Fibroblast of pulmonary artery (primary cell): ENCODE measurements around the gene CCDC183.
"Not testable (repeated sequence)": the region's sequence is repeated elsewhere in the genome, so short reads cannot be mapped to it uniquely, and the experiment has no call there.

ENCODE experiments used
- DNase-seq: peaks from one replicate; pipeline ENCODE4 v3.0.0-alpha.2; 2010; ENCODE audit warnings: low read depth
- H3K4me3 ChIP-seq: replicated peaks from 2 replicates; pipeline ENCODE4 v1.5.1; 2011; ENCODE audit warnings: low read depth, mild to moderate bottlenecking, control low read depth, low read length, moderate library complexity
- TF ChIP-seq, protein P1 (sequence below): IDR thresholded peaks from 2 replicates; pipeline ENCODE4 v1.5.1; 2011; ENCODE audit warnings: mild to moderate bottlenecking, control low read depth, low read length, inconsistent platforms; ENCODE audit errors: missing control alignments

Gene CCDC183

DNA sequence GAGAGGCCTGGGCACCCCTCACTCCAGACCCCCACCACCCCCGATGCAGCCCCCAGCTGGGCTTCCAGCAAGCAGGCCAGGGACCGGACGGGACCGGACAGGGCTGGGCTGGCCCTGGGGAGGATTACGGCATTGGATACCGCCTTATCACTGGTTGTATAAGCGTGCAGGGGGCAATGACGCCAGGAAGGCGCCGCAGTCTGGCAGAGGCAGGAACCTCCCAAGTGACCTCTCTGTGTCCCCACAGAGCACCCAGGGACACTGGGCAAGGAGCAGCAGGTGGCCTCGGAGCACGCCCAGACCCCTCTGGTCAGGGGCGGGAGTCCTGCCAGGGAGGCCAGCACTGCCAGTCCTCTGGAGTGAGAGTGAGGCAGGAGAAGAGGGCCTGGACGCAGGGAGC lies 31.1 kb upstream of the CCDC183 start:
- DNase-seq: no peak
- no peak overlapping the region for H3K4me3 ChIP-seq
- TF ChIP-seq, protein P1, sequence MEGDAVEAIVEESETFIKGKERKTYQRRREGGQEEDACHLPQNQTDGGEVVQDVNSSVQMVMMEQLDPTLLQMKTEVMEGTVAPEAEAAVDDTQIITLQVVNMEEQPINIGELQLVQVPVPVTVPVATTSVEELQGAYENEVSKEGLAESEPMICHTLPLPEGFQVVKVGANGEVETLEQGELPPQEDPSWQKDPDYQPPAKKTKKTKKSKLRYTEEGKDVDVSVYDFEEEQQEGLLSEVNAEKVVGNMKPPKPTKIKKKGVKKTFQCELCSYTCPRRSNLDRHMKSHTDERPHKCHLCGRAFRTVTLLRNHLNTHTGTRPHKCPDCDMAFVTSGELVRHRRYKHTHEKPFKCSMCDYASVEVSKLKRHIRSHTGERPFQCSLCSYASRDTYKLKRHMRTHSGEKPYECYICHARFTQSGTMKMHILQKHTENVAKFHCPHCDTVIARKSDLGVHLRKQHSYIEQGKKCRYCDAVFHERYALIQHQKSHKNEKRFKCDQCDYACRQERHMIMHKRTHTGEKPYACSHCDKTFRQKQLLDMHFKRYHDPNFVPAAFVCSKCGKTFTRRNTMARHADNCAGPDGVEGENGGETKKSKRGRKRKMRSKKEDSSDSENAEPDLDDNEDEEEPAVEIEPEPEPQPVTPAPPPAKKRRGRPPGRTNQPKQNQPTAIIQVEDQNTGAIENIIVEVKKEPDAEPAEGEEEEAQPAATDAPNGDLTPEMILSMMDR: no peak

DNA sequence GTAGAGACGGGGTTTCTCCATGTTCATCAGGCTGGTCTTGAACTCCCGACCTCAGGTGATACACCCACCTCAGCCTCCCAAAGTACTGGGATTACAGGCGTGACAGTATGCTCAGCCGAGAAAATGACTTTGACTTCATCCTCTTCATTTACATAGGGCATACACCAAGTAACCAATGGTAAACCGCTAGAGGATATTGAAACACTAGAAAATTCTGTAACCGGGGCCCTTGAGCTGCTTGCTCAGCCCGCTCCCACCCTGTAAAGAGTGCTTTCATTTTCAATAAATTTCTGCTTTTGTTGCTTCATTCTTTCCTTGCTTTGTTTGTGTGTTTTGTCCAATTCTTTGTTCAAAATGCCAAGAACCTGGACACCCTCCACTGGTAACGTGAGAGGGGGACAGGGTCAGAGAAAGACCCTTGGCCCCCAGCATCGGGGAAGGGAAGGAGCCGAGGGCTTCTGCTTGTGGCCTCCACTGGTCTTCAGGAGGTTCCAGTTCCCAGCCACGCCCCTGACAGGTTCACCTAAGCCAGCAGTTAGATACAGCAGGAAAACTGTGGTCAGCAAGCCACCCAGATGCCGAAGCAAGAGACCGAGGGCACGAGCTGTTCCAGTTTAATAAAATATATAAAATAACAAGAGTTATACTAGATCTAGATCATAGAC lies 30.3 kb upstream of the CCDC183 start:
- not testable (repeated sequence) for H3K4me3 ChIP-seq, DNase-seq

DNA sequence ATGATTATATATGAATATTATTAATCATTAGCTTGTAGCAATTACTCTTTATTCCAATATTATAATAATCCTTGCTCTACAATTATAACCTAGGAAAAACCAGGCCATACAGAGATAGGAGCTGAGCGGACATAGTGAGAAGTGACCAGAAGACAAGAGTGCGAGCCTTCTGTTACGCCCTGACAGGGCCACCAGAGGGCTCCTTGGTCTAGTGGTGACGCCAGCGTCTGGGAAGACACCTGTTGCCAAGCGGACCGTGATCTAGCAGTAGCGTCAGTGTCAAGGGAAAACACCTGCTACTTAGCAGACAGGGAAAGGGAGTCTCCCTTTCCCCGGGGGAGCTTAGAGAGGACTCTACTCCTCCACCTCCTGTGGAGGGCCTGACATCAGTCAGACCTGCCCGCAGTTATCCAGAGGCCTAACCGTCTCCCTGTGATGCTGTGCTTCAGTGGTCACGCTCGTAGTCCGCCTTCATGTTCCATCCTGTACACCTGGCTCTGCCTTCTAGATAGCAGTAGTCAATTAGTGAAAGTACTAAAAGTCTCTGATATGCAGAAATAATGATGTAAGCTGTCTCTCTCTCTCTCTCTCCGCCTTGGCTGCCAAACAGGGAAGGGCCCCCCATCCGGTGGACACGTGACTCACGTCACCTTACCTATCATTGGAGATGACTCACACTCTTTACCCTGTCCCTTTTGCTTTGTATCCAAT lies 29.6 kb upstream of the CCDC183 start:
- not testable (repeated sequence) for H3K4me3 ChIP-seq
- TF ChIP-seq, protein P1: peak; percentile 18
- peak; percentile 60 for DNase-seq

DNA sequence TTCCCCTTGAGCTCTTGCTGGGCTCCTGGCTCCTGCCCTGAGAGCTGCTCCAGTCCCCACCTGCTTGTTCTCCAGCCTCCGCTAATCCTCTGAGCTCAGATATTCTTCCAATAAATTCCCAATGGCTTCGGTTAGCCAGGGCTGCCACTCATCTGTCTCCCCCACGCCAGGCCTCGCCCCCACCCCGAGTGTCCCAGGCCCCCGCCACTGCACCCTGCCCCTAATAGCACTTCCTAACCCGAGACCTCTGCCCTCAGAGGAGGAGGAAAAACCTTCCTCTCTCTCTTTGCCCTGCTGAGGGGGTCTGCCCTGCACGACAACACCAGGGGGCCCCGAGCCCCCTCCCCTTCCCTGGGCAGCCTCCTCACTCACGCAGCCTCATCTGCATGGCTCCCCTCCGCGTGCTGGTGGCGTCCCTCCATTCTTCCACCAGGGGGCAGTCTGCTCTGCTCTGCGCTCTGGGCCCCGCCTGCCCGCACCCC lies 26.4 kb upstream of the CCDC183 start:
- H3K4me3 ChIP-seq: no peak overlapping the region
- no peak for DNase-seq
- TF ChIP-seq, protein P1: peak; percentile 55

DNA sequence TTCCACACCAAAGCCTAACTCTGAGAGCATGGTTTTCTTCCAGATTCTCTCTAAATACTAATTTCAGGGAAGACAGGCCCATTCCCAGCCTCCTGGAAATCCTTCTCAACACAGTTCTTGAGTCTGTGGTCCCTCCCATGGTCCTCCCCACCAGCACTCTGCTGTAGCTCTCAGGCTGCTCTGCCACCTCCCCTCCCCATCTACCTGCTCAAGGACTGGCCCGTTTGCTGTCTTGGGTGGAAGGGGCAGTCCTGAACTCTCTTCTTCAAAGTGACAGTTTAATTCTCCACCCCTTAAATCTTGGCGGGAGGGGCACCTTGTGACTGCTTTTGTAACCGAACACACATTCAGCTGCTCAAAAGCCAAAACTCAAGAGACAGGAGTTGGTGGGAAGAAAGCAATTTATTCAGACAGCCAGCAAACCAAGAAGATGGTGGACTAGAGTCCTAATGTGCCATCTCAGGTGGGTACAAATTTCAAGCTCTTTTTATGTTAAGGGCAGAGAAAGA lies 24.2 kb upstream of the CCDC183 start:
- TF ChIP-seq, protein P1: no peak
- no peak overlapping the region for H3K4me3 ChIP-seq
- DNase-seq: no peak

DNA sequence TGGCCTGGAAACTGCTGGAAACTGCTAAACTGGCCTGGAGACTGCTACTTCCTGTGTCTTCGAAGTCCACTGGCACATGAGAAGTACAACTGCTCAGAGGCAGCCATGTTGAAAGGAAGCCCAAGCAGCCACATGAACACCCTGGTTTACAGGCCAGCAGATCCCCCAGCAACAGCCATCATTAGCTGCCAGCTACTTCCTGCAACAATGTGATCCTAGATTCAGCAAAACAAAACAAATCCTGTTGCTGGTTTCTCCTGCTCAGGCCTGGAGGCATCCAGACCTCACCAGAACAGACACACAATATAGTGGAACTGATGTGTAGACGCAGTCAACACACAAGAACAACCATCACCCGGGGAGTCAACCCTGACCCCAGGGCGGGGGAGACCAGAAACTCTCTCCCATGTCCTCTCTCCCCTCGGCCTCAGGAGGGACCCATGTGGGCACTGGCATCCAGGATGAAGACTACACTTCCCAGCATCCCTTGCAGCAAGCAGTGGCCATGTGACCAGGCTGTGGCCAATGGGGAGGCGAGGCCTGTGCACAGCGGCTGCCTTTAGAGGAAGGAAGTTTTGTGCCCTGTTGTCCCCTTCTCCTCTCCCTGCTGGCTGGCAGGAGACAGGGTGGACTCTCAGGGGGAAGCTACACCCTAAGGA lies 22.6 kb upstream of the CCDC183 start:
- no peak for DNase-seq
- no peak overlapping the region for H3K4me3 ChIP-seq
- TF ChIP-seq, protein P1: no peak

DNA sequence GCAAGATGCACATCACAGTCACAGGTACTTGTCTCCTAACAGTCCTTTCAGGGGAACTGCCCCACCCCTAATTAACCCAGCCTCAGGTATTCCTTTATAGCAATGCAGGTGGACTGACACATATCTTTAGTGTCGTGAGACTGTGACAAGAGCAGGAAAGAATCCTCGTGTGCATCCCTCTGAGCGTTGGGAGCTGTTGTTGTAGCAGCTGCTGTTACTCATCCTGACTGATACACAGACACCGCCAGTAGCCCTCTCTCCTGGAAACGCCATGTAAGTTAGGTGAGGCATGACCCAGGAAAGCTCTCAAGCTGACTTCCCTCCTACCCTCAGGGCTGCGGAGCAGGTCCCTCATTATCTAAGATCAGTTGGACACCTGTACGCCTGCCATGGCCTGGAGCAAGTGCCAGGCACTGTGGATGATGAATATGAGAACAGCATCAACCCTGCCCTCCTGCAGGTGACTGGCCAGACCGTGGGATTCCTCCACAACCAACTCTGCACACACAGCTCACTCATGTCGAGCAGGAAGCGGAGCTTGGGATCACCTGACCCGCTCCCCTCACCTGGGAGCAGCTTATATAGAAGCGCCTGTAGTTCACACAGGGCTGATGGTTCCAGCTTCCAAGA lies 21.6 kb upstream of the CCDC183 start:
- no peak overlapping the region for H3K4me3 ChIP-seq
- TF ChIP-seq, protein P1: no peak
- no peak for DNase-seq
